HepG2 (cell line): ENCODE data around the gene CHML. TPM values are rescaled to one million over a fixed set of nuclear protein-coding genes. Genes with fewer than 3 reads are reported as not detected.

Source experiments
- ATAC-seq: fragments of 200-7000 bp; cut with Tn5 transposase; 3 replicates; pipeline ENCODE4 v1.9.1; 2020; ENCODE audit warnings: mild to moderate bottlenecking, moderate library complexity
- BruUV-seq: library from RNA; stranded (reverse); fragments of 400-500 nt; replicated peaks from 2 replicates; lab custom pipeline; 2021; lab: Mats Ljungman, UMichigan
- CTCF ChIA-PET: fragments of 300-600 bp; formaldehyde crosslinking; extraction: SDS; loops from one replicate; lab custom pipeline; 2021; ENCODE audit warnings: low total read pairs, inconsistent platforms, low intra/inter-chr PET ratio; lab: Yijun Ruan, JAX
- POLR2A ChIA-PET: fragments of 350-600 bp; sonication (Branson Sonifier 250); formaldehyde crosslinking; loops from one replicate; lab custom pipeline; 2020; ENCODE audit warnings: antibody characterized with exemption, inconsistent platforms; lab: Yijun Ruan, JAX
- DNase-seq: peaks from one replicate; pipeline ENCODE4 v3.0.0-alpha.2; 2015; ENCODE audit warnings: low spot score
- FAIRE-seq: peaks from 3 replicates; lab custom pipeline; 2011; peaks lifted over from hg19 to GRCh38; lab: Jason Lieb, UNC
- H2AFZ ChIP-seq: one replicate; pipeline ENCODE4 v1.6.1; 2011; ENCODE audit warnings: low read length, inconsistent platforms
- H3K27ac ChIP-seq: fragments of 300-600 bp; 3 replicates; pipeline ENCODE4 v1.8.0; 2011; ENCODE audit warnings: mixed run types, mild to moderate bottlenecking, mixed read lengths, low read length, inconsistent platforms; ENCODE audit not compliant: insufficient read depth; ENCODE audit errors: extremely low read length
- H3K27me3 ChIP-seq, 2 experiments: fragments of 200-600 bp in 1 of 2; 2 replicates in 1 of 2; 3 replicates in 1 of 2; pipeline versions ENCODE4 v1.6.0 to v1.8.0; 2011; ENCODE audit warnings: low read length in 2 of 2, mild to moderate bottlenecking in 2 of 2, moderate library complexity in 2 of 2, inconsistent platforms in 1 of 2; ENCODE audit not compliant: insufficient read depth in 2 of 2, control insufficient read depth in 1 of 2
- H3K36me3 ChIP-seq, 2 experiments: fragments of 200-600 bp in 1 of 2; replicated peaks in 1 of 2; 2 replicates in 1 of 2; 3 replicates in 1 of 2; pipeline versions ENCODE4 v1.5.1 to v1.8.0; 2011; ENCODE audit warnings: low read length in 2 of 2, inconsistent platforms in 1 of 2; ENCODE audit not compliant: insufficient read depth in 2 of 2, control insufficient read depth in 1 of 2
- H3K4me1 ChIP-seq: 2 replicates; pipeline ENCODE4 v1.5.1; 2012; ENCODE audit warnings: low read length, inconsistent platforms; ENCODE audit not compliant: insufficient read depth
- H3K4me2 ChIP-seq: 2 replicates; pipeline ENCODE4 v1.6.0; 2011; ENCODE audit warnings: low read depth, low read length, inconsistent platforms
- H3K4me3 ChIP-seq, 3 experiments: fragments of 200-600 bp in 1 of 3; sonication (generic), shearing (Covaris generic) in 1 of 3; replicated peaks in 1 of 3; 2 replicates each; pipeline ENCODE4 v1.5.1; 2011 to 2016; ENCODE audit warnings: low read length in 3 of 3, inconsistent platforms in 2 of 3, low read depth in 2 of 3, mild to moderate bottlenecking in 2 of 3, control low read depth in 1 of 3, mixed read lengths in 1 of 3; ENCODE audit not compliant: insufficient read depth in 1 of 3
- H3K79me2 ChIP-seq: one replicate; pipeline ENCODE4 v1.6.1; 2011; ENCODE audit warnings: low read length, inconsistent platforms; ENCODE audit not compliant: insufficient read depth
- H3K9ac ChIP-seq: 2 replicates; pipeline ENCODE4 v1.6.0; 2011; ENCODE audit warnings: mild to moderate bottlenecking, low read depth, low read length, inconsistent platforms; ENCODE audit not compliant: insufficient read depth
- H3K9me3 ChIP-seq: 2 replicates; pipeline ENCODE4 v1.5.1; 2012; ENCODE audit warnings: mild to moderate bottlenecking, low read length
- H4K20me1 ChIP-seq: 2 replicates; pipeline ENCODE4 v1.6.0; 2011; ENCODE audit warnings: inconsistent platforms, mild to moderate bottlenecking, low read length, moderate library complexity; ENCODE audit not compliant: insufficient read depth
- AFF4 ChIP-seq: sonication (generic); formaldehyde crosslinking; IDR thresholded peaks from 2 replicates; pipeline ENCODE4 v1.4.0; 2020; ENCODE audit warnings: missing genetic modification reagents
- BRF2 ChIP-seq: sonication (generic); formaldehyde crosslinking; IDR thresholded peaks from 2 replicates; pipeline ENCODE4 v1.8.1; 2022; ENCODE audit warnings: mild to moderate bottlenecking, missing genetic modification reagents
- CENPBD1 ChIP-seq: sonication (generic); formaldehyde crosslinking; IDR thresholded peaks from 2 replicates; pipeline ENCODE4 v1.8.0; 2022; ENCODE audit warnings: missing genetic modification reagents, low read depth, mild to moderate bottlenecking, borderline replicate concordance
- GRHL1 ChIP-seq: sonication (generic); formaldehyde crosslinking; conservative IDR thresholded peaks from 2 replicates; pipeline ENCODE4 v1.8.0; 2022; ENCODE audit warnings: missing genetic modification reagents
- MED8 ChIP-seq: sonication (generic); formaldehyde crosslinking; IDR thresholded peaks from 2 replicates; pipeline ENCODE4 v1.8.1; 2023; ENCODE audit warnings: mild to moderate bottlenecking, missing genetic modification reagents; ENCODE audit not compliant: insufficient replicate concordance
- SP5 ChIP-seq: IDR thresholded peaks from 2 replicates; pipeline ENCODE4 v1.6.1; 2016; ENCODE audit warnings: low read depth, borderline replicate concordance
- SRSF9 ChIP-seq: fragments of 200-400 bp; formaldehyde crosslinking; IDR thresholded peaks from 2 replicates; pipeline ENCODE4 v1.6.1; 2018; ENCODE audit warnings: borderline replicate concordance, mild to moderate bottlenecking, low read depth, low read length; ENCODE audit not compliant: insufficient read depth, poor library complexity, severe bottlenecking
- TFE3 ChIP-seq: IDR thresholded peaks from 2 replicates; pipeline ENCODE4 v1.6.1; 2016
- ZNF564 ChIP-seq: sonication (generic); formaldehyde crosslinking; IDR thresholded peaks from 2 replicates; pipeline ENCODE4 v1.8.1; 2023; ENCODE audit warnings: mild to moderate bottlenecking, missing genetic modification reagents
- ZNF607 ChIP-seq: sonication (generic); formaldehyde crosslinking; IDR thresholded peaks from 2 replicates; pipeline ENCODE4 v1.5.1; 2020; ENCODE audit warnings: missing genetic modification reagents, mild to moderate bottlenecking, borderline replicate concordance
- ZSCAN9 ChIP-seq: IDR thresholded peaks from 2 replicates; pipeline ENCODE4 v1.6.1; 2016; ENCODE audit warnings: borderline replicate concordance
- WGBS: methylation state at CpG from one replicate; pipeline ENCODE4 v1.1.6; 2017; ENCODE audit warnings: low lambda C conversion rate; 5-methylcytosine and 5-hydroxymethylcytosine counted together
- in situ Hi-C: cut with HindIII; loops from 2 replicates; pipeline ENCODE4 v1.10.0; 2017; ENCODE audit warnings: low pct_unique_long_range_greater_than_20kb; ENCODE audit not compliant: extremely low pct_ligation_motif_present
- intact Hi-C: fragments of 100-400 bp; cut with micrococcal nuclease; formaldehyde crosslinking; loops from one replicate; pipeline ENCODE4 v1.10.0; 2022; ENCODE audit not compliant: unreplicated experiment
- polyA plus RNA-seq, 8 experiments: library from polyadenylated mRNA; depleted of rRNA in 3 of 8; stranded (reverse) in 7 of 8; unstranded in 1 of 8; fragments of >200 nt; fragmentation: Illumina TruSeq in 4 of 8; extraction: Trizol in 4 of 8; gene quantifications; 2 replicates each; pipeline versions ENCODE4 v1.2.1 to v1.2.3, GENCODE V29; 2011 to 2016; ENCODE audit warnings: low read depth in 4 of 8, missing spikeins in 1 of 8, mixed read lengths in 1 of 8; ENCODE audit not compliant: insufficient read depth in 1 of 8
- total RNA-seq, 5 experiments: library from RNA; depleted of rRNA; stranded (reverse); fragments of >200 nt; fragmentation: Illumina TruSeq; extraction: Trizol; gene quantifications; 2 replicates each; pipeline ENCODE4 v1.2.3, GENCODE V29; 2016; ENCODE audit warnings: low read depth in 1 of 5

CHML gene
- total and polyA plus RNA-seq, 2 of the 13 experiments (the other 11 are each of a cell fraction or from before 2014, with no cell fraction given), result 5.2 to 16.7 TPM

- TF ChIP-seq GRHL1 (CRISPR knock-in tag) (no peak), ZSCAN9 (no peak), SP5 (CRISPR knock-in tag) (no peak), ZNF607 (CRISPR knock-in tag) (no peak), SRSF9 (no peak)
Observed at GRCh38 chr1:241684108-241684507, 43.9 kb upstream of the CHML start (continued).

GRCh38 chr1:241682921-241683320 is 42.8 kb upstream of the CHML start:
- FAIRE-seq (no peak), ATAC-seq (no peak), DNase-seq (no peak)
- WGBS, result 46% methylated on average over 2 of the region's 2 CpGs
- BruUV-seq, result no TSS peak
- H3K4me3 ChIP-seq, result no peak overlapping the region
- H3K36me3 ChIP-seq, result no peaks in the 10 kb centered on the region
- H3K27me3 ChIP-seq, result no peaks in the 10 kb centered on the region
- TF ChIP-seq ZNF564 (no peak), MED8 (CRISPR knock-in tag) (no peak), TFE3 (no peak), AFF4 (CRISPR knock-in tag) (no peak), CENPBD1 (CRISPR knock-in tag) (no peak), BRF2 (no peak)
- no peak overlapping the region for H3K9ac ChIP-seq
- no peak overlapping the region for H3K4me2 ChIP-seq
- in situ Hi-C loops (no loop called here), intact Hi-C loops (no loop called here)
- H3K4me1 ChIP-seq, result no peaks in the 10 kb centered on the region
- H3K9me3 ChIP-seq, result no peaks in the 10 kb centered on the region
- no peaks in the 10 kb centered on the region for H3K79me2 ChIP-seq
- CTCF ChIA-PET, result no interaction called here
- no peaks in the 10 kb centered on the region for H4K20me1 ChIP-seq
- POLR2A ChIA-PET, result no interaction called here
- H3K27ac ChIP-seq, result no peak overlapping the region
- H2AFZ ChIP-seq, result no peak overlapping the region
